ENCODE measurements around the gene HSPB9. TPM values are rescaled to one million over a fixed set of nuclear protein-coding genes. Genes with fewer than 3 reads are reported as not detected.

The HSPB9 gene
- total and polyA plus RNA-seq, 2 donors, result 0.05 to 0.23 TPM

- no peak for DNase-seq (ENCODE audit: low read depth in 6 of 9, low spot score in 9 of 9)
- WGBS, result 96% methylated on average over 9 of the region's 9 CpGs
- Histone ChIP-seq H3K9me3 (ENCODE audit: control insufficient read depth in 2 of 2, insufficient read depth in 1 of 2, low read length in 1 of 2) (no peaks in the 10 kb centered on the region), H3K27me3 (ENCODE audit: control insufficient read depth in 2 of 2, insufficient read depth in 1 of 2, low read length in 1 of 2) (no peaks in the 10 kb centered on the region), H3K36me3 (ENCODE audit: control insufficient read depth in 2 of 2, insufficient read depth in 2 of 2, low read length in 1 of 2) (peaks cover 8 to 10% of the 10 kb centered on the region in 2 donors), H3K27ac (ENCODE audit: low read depth in 1 of 2, low read length in 1 of 2) (no peak overlapping the region), H3K4me1 (ENCODE audit: control insufficient read depth in 2 of 2, insufficient read depth in 2 of 2, low read length in 2 of 2) (peaks cover 17 to 47% of the 10 kb centered on the region in 2 donors), H3K4me3 (ENCODE audit: low read length in 2 of 2) (no peak overlapping the region)
These were observed 8.5 kb upstream of the HSPB9 start for GRCh38 chr17:42114118-42114517.

GRCh38 chr17:42116705-42117396 is 5.8 kb upstream of the HSPB9 start:
- peaks cover 17 to 44% of the 10 kb centered on the region in 2 donors for H3K4me1 ChIP-seq (ENCODE audit: control insufficient read depth in 2 of 2, insufficient read depth in 2 of 2, low read length in 2 of 2)
- H3K36me3 ChIP-seq (ENCODE audit: control insufficient read depth in 2 of 2, insufficient read depth in 2 of 2, low read length in 1 of 2), result peaks cover 6 to 10% of the 10 kb centered on the region in 2 donors
- 57% methylated on average over 18 of the region's 18 CpGs for WGBS
- no peak overlapping the region for H3K27ac ChIP-seq (ENCODE audit: low read depth in 1 of 2, low read length in 1 of 2)
- no peaks in the 10 kb centered on the region for H3K27me3 ChIP-seq (ENCODE audit: control insufficient read depth in 2 of 2, insufficient read depth in 1 of 2, low read length in 1 of 2)
- DNase-seq (ENCODE audit: low read depth in 6 of 9, low spot score in 9 of 9), result peak in 8 of 9 donors; percentile 57 to 92 (median 82)
- H3K9me3 ChIP-seq (ENCODE audit: control insufficient read depth in 2 of 2, insufficient read depth in 1 of 2, low read length in 1 of 2), result no peaks in the 10 kb centered on the region
- no peak overlapping the region for H3K4me3 ChIP-seq (ENCODE audit: low read length in 2 of 2)

- Histone ChIP-seq H3K27me3 (ENCODE audit: control insufficient read depth in 2 of 2, insufficient read depth in 1 of 2, low read length in 1 of 2) (no peaks in the 10 kb centered on the region), H3K9me3 (ENCODE audit: control insufficient read depth in 2 of 2, insufficient read depth in 1 of 2, low read length in 1 of 2) (no peaks in the 10 kb centered on the region), H3K27ac (ENCODE audit: low read depth in 1 of 2, low read length in 1 of 2) (no peak overlapping the region), H3K4me3 (ENCODE audit: low read length in 2 of 2) (no peak overlapping the region), H3K36me3 (ENCODE audit: control insufficient read depth in 2 of 2, insufficient read depth in 2 of 2, low read length in 1 of 2) (peaks cover 6 to 10% of the 10 kb centered on the region in 2 donors), H3K4me1 (ENCODE audit: control insufficient read depth in 2 of 2, insufficient read depth in 2 of 2, low read length in 2 of 2) (peaks cover 13 to 37% of the 10 kb centered on the region in 2 donors)
- no peak for DNase-seq (ENCODE audit: low read depth in 6 of 9, low spot score in 9 of 9)
- 97% methylated on average over 30 of the region's 30 CpGs for WGBS
These were observed 5.0 kb upstream of the HSPB9 start for GRCh38 chr17:42117397-42118125.

GRCh38 chr17:42118126-42118510 is 4.5 kb upstream of the HSPB9 start:
- WGBS, result 99% methylated on average over 4 of the region's 4 CpGs
- H3K4me3 ChIP-seq (ENCODE audit: low read length in 2 of 2), result no peak overlapping the region
- no peak overlapping the region for H3K27ac ChIP-seq (ENCODE audit: low read depth in 1 of 2, low read length in 1 of 2)
- H3K36me3 ChIP-seq (ENCODE audit: control insufficient read depth in 2 of 2, insufficient read depth in 2 of 2, low read length in 1 of 2), result peaks cover 10% of the 10 kb centered on the region in 2 donors
- DNase-seq (ENCODE audit: low read depth in 6 of 9, low spot score in 9 of 9), result no peak
- peaks cover 9 to 32% of the 10 kb centered on the region in 2 donors for H3K4me1 ChIP-seq (ENCODE audit: control insufficient read depth in 2 of 2, insufficient read depth in 2 of 2, low read length in 2 of 2)
- H3K27me3 ChIP-seq (ENCODE audit: control insufficient read depth in 2 of 2, insufficient read depth in 1 of 2, low read length in 1 of 2), result no peaks in the 10 kb centered on the region
- H3K9me3 ChIP-seq (ENCODE audit: control insufficient read depth in 2 of 2, insufficient read depth in 1 of 2, low read length in 1 of 2), result no peaks in the 10 kb centered on the region

- Histone ChIP-seq H3K9me3 (ENCODE audit: control insufficient read depth in 2 of 2, insufficient read depth in 1 of 2, low read length in 1 of 2) (no peaks in the 10 kb centered on the region), H3K27me3 (ENCODE audit: control insufficient read depth in 2 of 2, insufficient read depth in 1 of 2, low read length in 1 of 2) (no peaks in the 10 kb centered on the region), H3K36me3 (ENCODE audit: control insufficient read depth in 2 of 2, insufficient read depth in 2 of 2, low read length in 1 of 2) (peaks cover 10% of the 10 kb centered on the region in 2 donors), H3K4me1 (ENCODE audit: control insufficient read depth in 2 of 2, insufficient read depth in 2 of 2, low read length in 2 of 2) (peaks cover 6 to 27% of the 10 kb centered on the region in 2 donors), H3K4me3 (ENCODE audit: low read length in 2 of 2) (no peak overlapping the region), H3K27ac (ENCODE audit: low read depth in 1 of 2, low read length in 1 of 2) (no peak overlapping the region)
- DNase-seq (ENCODE audit: low read depth in 6 of 9, low spot score in 9 of 9), result peak in 2 of 9 donors; percentile 59 to 72
- WGBS, result 91% methylated on average over 2 of the region's 2 CpGs
These were observed 4.1 kb upstream of the HSPB9 start for GRCh38 chr17:42118545-42118944.

GRCh38 chr17:42119301-42119700 is 3.3 kb upstream of the HSPB9 start:
- WGBS, result 96% methylated on average over 18 of the region's 18 CpGs
- Histone ChIP-seq H3K27ac (ENCODE audit: low read depth in 1 of 2, low read length in 1 of 2) (no peak overlapping the region), H3K36me3 (ENCODE audit: control insufficient read depth in 2 of 2, insufficient read depth in 2 of 2, low read length in 1 of 2) (peaks cover 10% of the 10 kb centered on the region in 2 donors), H3K4me3 (ENCODE audit: low read length in 2 of 2) (no peak overlapping the region), H3K9me3 (ENCODE audit: control insufficient read depth in 2 of 2, insufficient read depth in 1 of 2, low read length in 1 of 2) (no peaks in the 10 kb centered on the region), H3K4me1 (ENCODE audit: control insufficient read depth in 2 of 2, insufficient read depth in 2 of 2, low read length in 2 of 2) (peaks cover 6 to 27% of the 10 kb centered on the region in 2 donors), H3K27me3 (ENCODE audit: control insufficient read depth in 2 of 2, insufficient read depth in 1 of 2, low read length in 1 of 2) (no peaks in the 10 kb centered on the region)
- DNase-seq (ENCODE audit: low read depth in 6 of 9, low spot score in 9 of 9), result no peak

- H3K27me3 ChIP-seq (ENCODE audit: control insufficient read depth in 2 of 2, insufficient read depth in 1 of 2, low read length in 1 of 2), result no peaks in the 10 kb centered on the region
- peaks cover 6 to 27% of the 10 kb centered on the region in 2 donors for H3K4me1 ChIP-seq (ENCODE audit: control insufficient read depth in 2 of 2, insufficient read depth in 2 of 2, low read length in 2 of 2)
- 80% methylated on average over 7 of the region's 7 CpGs for WGBS
- no peak for DNase-seq (ENCODE audit: low read depth in 6 of 9, low spot score in 9 of 9)
- peaks cover 13 to 18% of the 10 kb centered on the region in 2 donors for H3K36me3 ChIP-seq (ENCODE audit: control insufficient read depth in 2 of 2, insufficient read depth in 2 of 2, low read length in 1 of 2)
- H3K9me3 ChIP-seq (ENCODE audit: control insufficient read depth in 2 of 2, insufficient read depth in 1 of 2, low read length in 1 of 2), result no peaks in the 10 kb centered on the region
- H3K4me3 ChIP-seq (ENCODE audit: low read length in 2 of 2), result peak overlapping the region; percentile 52 to 81
- no peak overlapping the region for H3K27ac ChIP-seq (ENCODE audit: low read depth in 1 of 2, low read length in 1 of 2)
These were observed 2.3 kb upstream of the HSPB9 start for GRCh38 chr17:42120161-42120769.

- peaks cover 21 to 26% of the 10 kb centered on the region in 2 donors for H3K36me3 ChIP-seq (ENCODE audit: control insufficient read depth in 2 of 2, insufficient read depth in 2 of 2, low read length in 1 of 2)
- peak within 1 kb of the TSS in 1 of 2 donors; percentile 44 for H3K27ac ChIP-seq (ENCODE audit: low read depth in 1 of 2, low read length in 1 of 2)
- H3K4me3 ChIP-seq (ENCODE audit: low read length in 2 of 2), result peak within 1 kb of the TSS; percentile 52 to 81
- peak in 7 of 9 donors; percentile 65 to 86 (median 79) for DNase-seq (ENCODE audit: low read depth in 6 of 9, low spot score in 9 of 9)
- H3K27me3 ChIP-seq (ENCODE audit: control insufficient read depth in 2 of 2, insufficient read depth in 1 of 2, low read length in 1 of 2), result no peaks in the 10 kb centered on the region
- no peaks in the 10 kb centered on the region for H3K9me3 ChIP-seq (ENCODE audit: control insufficient read depth in 2 of 2, insufficient read depth in 1 of 2, low read length in 1 of 2)
- 9% methylated on average over 57 of the region's 57 CpGs for WGBS
- H3K4me1 ChIP-seq (ENCODE audit: control insufficient read depth in 2 of 2, insufficient read depth in 2 of 2, low read length in 2 of 2), result peaks cover 6 to 27% of the 10 kb centered on the region in 2 donors
These were observed 1.5 kb upstream of the HSPB9 start, which contains the start of gene KAT2A for GRCh38 chr17:42120770-42121769. Gene KAT2A (minus strand): TSS chr17:42121367. CDS start chr17:42121304, 63 bp downstream.

All from thymus (tissue), 11 donors.